OCI-LY3 (cell line): ENCODE results near the gene F11R.

ENCODE experiments used
- EZH2phosphoT487 ChIP-seq: fragments of 200-600 bp; shearing (Covaris generic); IDR thresholded peaks from 2 replicates; pipeline ENCODE4 v1.6.1; 2018; ENCODE audit warnings: antibody characterized with exemption, mixed run types, low read depth
- TF ChIP-seq, protein P1 (sequence below): fragments of 200-600, 300-600 bp; sonication (generic); IDR thresholded peaks from 2 replicates; pipeline ENCODE4 v1.5.1; 2014; ENCODE audit warnings: antibody characterized with exemption, low read length, low read depth

DNA sequence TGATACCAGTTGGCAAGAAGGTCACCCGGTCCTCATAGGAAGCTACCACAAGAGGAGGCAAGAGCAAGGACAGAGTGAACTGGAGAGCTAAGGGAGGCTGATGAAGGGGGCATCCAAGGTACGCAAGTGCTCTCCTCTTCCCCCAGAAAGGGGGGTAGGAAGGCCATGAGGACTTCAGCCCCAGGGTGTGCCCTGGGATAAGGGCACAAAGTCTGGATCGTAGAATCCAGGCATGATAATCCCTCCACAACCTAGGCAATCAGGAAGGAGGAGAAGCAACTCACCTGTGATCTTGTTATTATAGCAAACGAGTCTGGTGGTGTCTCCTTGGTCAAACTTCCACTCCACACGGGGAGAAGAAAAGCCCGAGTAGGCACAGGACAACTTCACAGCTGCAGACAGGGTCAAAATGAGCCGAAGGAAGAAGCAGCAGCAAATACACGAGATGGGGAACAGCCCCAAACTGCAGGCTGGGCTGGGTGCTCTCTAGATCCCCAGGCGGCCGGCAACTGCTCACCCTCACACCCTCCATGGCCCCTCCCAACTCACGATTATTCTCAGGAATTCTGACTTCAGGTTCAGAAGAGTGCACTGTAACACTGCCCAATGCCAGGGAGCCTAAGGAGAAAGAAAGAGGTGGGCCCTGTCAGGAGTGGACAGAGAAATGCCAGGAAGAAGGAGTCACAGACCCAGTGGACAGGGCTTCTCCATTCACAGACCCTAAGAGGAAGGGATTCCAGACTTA lies 20.0 kb downstream of the F11R start:
- TF ChIP-seq, protein P1, sequence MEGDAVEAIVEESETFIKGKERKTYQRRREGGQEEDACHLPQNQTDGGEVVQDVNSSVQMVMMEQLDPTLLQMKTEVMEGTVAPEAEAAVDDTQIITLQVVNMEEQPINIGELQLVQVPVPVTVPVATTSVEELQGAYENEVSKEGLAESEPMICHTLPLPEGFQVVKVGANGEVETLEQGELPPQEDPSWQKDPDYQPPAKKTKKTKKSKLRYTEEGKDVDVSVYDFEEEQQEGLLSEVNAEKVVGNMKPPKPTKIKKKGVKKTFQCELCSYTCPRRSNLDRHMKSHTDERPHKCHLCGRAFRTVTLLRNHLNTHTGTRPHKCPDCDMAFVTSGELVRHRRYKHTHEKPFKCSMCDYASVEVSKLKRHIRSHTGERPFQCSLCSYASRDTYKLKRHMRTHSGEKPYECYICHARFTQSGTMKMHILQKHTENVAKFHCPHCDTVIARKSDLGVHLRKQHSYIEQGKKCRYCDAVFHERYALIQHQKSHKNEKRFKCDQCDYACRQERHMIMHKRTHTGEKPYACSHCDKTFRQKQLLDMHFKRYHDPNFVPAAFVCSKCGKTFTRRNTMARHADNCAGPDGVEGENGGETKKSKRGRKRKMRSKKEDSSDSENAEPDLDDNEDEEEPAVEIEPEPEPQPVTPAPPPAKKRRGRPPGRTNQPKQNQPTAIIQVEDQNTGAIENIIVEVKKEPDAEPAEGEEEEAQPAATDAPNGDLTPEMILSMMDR = no peak
- no peak for TF ChIP-seq EZH2phosphoT487
